ENCODE data around the gene CTNND2.

GRCh38 chr5:11046160-11046559 is 858.1 kb downstream of the CTNND2 start:
- TF ChIP-seq ZNF221 (tag by site-specific recombination; IDR thresholded peaks at IDR 0.05; ENCODE audit: borderline replicate concordance) (no peak), ZNF514 (tag by site-specific recombination; IDR thresholded peaks at IDR 0.05) (no peak), ZNF280D (tag by site-specific recombination; IDR thresholded peaks at IDR 0.05) (no peak), ZFP37 (tag by site-specific recombination; IDR thresholded peaks at IDR 0.05) (no peak), ZFP3 (tag by site-specific recombination; IDR thresholded peaks at IDR 0.05; ENCODE audit: low read depth) (no peak), ZNF202 (tag by site-specific recombination; IDR thresholded peaks at IDR 0.05; ENCODE audit: borderline replicate concordance) (no peak), TSHZ1 (tag by site-specific recombination; IDR thresholded peaks at IDR 0.05; ENCODE audit: borderline replicate concordance) (no peak), YY2 (tag by site-specific recombination; IDR thresholded peaks at IDR 0.05) (no peak), ZSCAN5A (tag by site-specific recombination; IDR thresholded peaks at IDR 0.05) (no peak), KLF8 (tag by site-specific recombination; IDR thresholded peaks at IDR 0.05) (no peak), ZNF660 (tag by site-specific recombination; IDR thresholded peaks at IDR 0.05) (no peak), ZFHX2 (tag by site-specific recombination; conservative IDR thresholded peaks at IDR 0.05) (no peak)
- TF ChIP-seq, protein P1, sequence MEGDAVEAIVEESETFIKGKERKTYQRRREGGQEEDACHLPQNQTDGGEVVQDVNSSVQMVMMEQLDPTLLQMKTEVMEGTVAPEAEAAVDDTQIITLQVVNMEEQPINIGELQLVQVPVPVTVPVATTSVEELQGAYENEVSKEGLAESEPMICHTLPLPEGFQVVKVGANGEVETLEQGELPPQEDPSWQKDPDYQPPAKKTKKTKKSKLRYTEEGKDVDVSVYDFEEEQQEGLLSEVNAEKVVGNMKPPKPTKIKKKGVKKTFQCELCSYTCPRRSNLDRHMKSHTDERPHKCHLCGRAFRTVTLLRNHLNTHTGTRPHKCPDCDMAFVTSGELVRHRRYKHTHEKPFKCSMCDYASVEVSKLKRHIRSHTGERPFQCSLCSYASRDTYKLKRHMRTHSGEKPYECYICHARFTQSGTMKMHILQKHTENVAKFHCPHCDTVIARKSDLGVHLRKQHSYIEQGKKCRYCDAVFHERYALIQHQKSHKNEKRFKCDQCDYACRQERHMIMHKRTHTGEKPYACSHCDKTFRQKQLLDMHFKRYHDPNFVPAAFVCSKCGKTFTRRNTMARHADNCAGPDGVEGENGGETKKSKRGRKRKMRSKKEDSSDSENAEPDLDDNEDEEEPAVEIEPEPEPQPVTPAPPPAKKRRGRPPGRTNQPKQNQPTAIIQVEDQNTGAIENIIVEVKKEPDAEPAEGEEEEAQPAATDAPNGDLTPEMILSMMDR (tag by site-specific recombination; IDR thresholded peaks at IDR 0.05): no peak
- TF ChIP-seq, protein P2, sequence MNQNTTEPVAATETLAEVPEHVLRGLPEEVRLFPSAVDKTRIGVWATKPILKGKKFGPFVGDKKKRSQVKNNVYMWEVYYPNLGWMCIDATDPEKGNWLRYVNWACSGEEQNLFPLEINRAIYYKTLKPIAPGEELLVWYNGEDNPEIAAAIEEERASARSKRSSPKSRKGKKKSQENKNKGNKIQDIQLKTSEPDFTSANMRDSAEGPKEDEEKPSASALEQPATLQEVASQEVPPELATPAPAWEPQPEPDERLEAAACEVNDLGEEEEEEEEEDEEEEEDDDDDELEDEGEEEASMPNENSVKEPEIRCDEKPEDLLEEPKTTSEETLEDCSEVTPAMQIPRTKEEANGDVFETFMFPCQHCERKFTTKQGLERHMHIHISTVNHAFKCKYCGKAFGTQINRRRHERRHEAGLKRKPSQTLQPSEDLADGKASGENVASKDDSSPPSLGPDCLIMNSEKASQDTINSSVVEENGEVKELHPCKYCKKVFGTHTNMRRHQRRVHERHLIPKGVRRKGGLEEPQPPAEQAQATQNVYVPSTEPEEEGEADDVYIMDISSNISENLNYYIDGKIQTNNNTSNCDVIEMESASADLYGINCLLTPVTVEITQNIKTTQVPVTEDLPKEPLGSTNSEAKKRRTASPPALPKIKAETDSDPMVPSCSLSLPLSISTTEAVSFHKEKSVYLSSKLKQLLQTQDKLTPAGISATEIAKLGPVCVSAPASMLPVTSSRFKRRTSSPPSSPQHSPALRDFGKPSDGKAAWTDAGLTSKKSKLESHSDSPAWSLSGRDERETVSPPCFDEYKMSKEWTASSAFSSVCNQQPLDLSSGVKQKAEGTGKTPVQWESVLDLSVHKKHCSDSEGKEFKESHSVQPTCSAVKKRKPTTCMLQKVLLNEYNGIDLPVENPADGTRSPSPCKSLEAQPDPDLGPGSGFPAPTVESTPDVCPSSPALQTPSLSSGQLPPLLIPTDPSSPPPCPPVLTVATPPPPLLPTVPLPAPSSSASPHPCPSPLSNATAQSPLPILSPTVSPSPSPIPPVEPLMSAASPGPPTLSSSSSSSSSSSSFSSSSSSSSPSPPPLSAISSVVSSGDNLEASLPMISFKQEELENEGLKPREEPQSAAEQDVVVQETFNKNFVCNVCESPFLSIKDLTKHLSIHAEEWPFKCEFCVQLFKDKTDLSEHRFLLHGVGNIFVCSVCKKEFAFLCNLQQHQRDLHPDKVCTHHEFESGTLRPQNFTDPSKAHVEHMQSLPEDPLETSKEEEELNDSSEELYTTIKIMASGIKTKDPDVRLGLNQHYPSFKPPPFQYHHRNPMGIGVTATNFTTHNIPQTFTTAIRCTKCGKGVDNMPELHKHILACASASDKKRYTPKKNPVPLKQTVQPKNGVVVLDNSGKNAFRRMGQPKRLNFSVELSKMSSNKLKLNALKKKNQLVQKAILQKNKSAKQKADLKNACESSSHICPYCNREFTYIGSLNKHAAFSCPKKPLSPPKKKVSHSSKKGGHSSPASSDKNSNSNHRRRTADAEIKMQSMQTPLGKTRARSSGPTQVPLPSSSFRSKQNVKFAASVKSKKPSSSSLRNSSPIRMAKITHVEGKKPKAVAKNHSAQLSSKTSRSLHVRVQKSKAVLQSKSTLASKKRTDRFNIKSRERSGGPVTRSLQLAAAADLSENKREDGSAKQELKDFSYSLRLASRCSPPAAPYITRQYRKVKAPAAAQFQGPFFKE (tag by site-specific recombination; IDR thresholded peaks at IDR 0.05; ENCODE audit: borderline replicate concordance): no peak
